Esophagus mucosa (tissue), 1 donor: Measurements from ENCODE around the gene ATRN. TPM values are rescaled to one million over a fixed set of nuclear protein-coding genes. Genes with fewer than 3 reads are reported as not detected.
"Not testable (repeated sequence)": the region's sequence is repeated elsewhere in the genome, so short reads cannot be mapped to it uniquely, and the experiment has no call there.

Experiments
- ATAC-seq: fragments of 200-7000 bp; cut with Tn5 transposase; one replicate; pipeline ENCODE4 v1.9.1; 2020
- total RNA-seq: library from RNA; stranded (reverse); gene quantifications from one replicate; pipeline ENCODE4 v1.2.4, GENCODE V29; 2023
- donor health status: DM: yes; HTN: yes; CAD: no.

ATRN gene
- total RNA-seq, 1 donor from 2014 or later: 14.7 TPM

GRCh38 chr20:3515379-3516170 lies 44.8 kb downstream of the ATRN start:
- no peak for ATAC-seq

- ATAC-seq: no peak
These were observed 51.3 kb downstream of the ATRN start for GRCh38 chr20:3521852-3522740.

- not testable (repeated sequence) for ATAC-seq
These were observed 53.9 kb downstream of the ATRN start for GRCh38 chr20:3524696-3525095.

- no peak for ATAC-seq
These were observed 61.3 kb downstream of the ATRN start for GRCh38 chr20:3532089-3532615.

GRCh38 chr20:3537733-3538132 lies 66.9 kb downstream of the ATRN start:
- not testable (repeated sequence) for ATAC-seq

GRCh38 chr20:3539311-3540107 lies 68.7 kb downstream of the ATRN start:
- ATAC-seq: no peak

GRCh38 chr20:3541887-3542721 lies 71.3 kb downstream of the ATRN start:
- ATAC-seq: no peak

- peak; percentile 97 for ATAC-seq
These were observed 73.2 kb downstream of the ATRN start for GRCh38 chr20:3543901-3544507.

GRCh38 chr20:3545401-3545925 lies 74.6 kb downstream of the ATRN start:
- ATAC-seq: no peak

- no peak for ATAC-seq
These were observed 77.1 kb downstream of the ATRN start for GRCh38 chr20:3547906-3548305.

- ATAC-seq: no peak
These were observed 80.0 kb downstream of the ATRN start for GRCh38 chr20:3550837-3551236.

GRCh38 chr20:3551681-3552434 lies 81.0 kb downstream of the ATRN start:
- ATAC-seq: no peak

GRCh38 chr20:3553663-3554062 lies 82.8 kb downstream of the ATRN start:
- ATAC-seq: no peak

- no peak for ATAC-seq
These were observed 86.5 kb downstream of the ATRN start for GRCh38 chr20:3557237-3557785.

GRCh38 chr20:3559231-3559630 lies 88.4 kb downstream of the ATRN start:
- ATAC-seq: no peak

- no peak for ATAC-seq
These were observed 88.8 kb downstream of the ATRN start for GRCh38 chr20:3559637-3560036.

- ATAC-seq: no peak
These were observed 89.3 kb downstream of the ATRN start for GRCh38 chr20:3560162-3560561.

- no peak for ATAC-seq
These were observed 89.8 kb downstream of the ATRN start for GRCh38 chr20:3560578-3560977.

- ATAC-seq: no peak
These were observed 92.3 kb downstream of the ATRN start for GRCh38 chr20:3563133-3563532.
